COR-L47 (cell line): Measurements from ENCODE around the gene IFI44.

Source experiments
- DNase-seq: peaks from one replicate; lab custom pipeline; 2025; lab: John Stamatoyannopoulos, UW

The IFI44 gene

DNA sequence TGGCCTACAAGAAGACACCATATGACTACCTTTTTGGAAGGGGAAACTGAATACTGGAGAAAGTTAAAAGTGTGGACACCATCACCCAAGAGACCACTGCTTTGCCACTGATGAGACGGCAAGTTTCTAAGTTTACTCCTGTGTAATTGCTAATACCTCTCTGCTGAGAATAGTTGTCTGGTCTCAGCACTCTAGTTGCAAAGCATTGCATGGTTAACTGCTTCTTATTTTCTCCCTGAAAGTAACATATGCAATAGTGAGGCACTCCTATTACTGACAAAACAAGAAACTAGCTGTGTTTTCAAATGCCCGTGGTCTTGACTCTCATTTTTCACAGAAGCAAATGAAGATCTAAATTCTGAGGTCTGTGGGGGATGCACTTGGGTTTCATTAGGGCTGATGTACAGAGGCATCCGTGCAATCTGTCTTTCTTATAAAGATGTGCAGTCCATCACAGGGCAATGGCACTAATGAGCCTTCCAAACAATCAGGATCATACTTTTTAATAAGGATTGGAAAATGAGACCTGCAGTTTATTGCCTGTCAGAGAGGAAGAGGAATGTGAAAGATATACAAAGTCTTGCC, 62.9 kb downstream of the IFI44 start:
- no peak for DNase-seq

DNA sequence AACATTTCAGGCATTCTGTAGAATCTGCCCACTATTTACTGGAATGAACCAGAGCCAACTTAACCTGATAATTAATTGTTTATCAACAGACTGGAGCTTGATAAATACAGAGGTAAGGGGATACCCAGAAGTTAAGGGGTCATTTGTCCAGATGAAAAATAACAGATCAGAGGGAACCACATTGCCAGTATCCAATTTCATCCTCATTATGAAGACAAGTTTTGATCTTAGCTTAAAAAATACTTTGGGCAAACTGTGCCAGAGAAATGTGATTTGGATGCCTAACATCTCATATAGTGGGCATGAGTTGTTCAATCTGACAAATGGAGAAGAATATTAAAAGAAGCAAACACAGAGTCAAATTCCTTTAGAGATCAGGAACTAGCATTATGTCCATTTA, 63.7 kb downstream of the IFI44 start:
- no peak for DNase-seq
